GM19023 (cell line): ENCODE data around the gene TTC22.
A peak's percentile ranks its signal among the peaks of the same experiment; 100 is the strongest.

Source experiments
- ATAC-seq: cut with Tn5 transposase; IDR thresholded peaks from one replicate; pipeline ENCODE4 v1.9.1; 2021; ENCODE audit warnings: mild to moderate bottlenecking, moderate library complexity; ENCODE audit not compliant: unreplicated experiment

TTC22 gene

GRCh38 chr1:54810153-54810942 lies 9.2 kb upstream of the TTC22 start:
- peak; percentile 63 for ATAC-seq

- no peak for ATAC-seq
Observed at GRCh38 chr1:54809496-54810074, 8.5 kb upstream of the TTC22 start.

GRCh38 chr1:54808443-54809207 lies 7.5 kb upstream of the TTC22 start:
- ATAC-seq, result no peak

DNA sequence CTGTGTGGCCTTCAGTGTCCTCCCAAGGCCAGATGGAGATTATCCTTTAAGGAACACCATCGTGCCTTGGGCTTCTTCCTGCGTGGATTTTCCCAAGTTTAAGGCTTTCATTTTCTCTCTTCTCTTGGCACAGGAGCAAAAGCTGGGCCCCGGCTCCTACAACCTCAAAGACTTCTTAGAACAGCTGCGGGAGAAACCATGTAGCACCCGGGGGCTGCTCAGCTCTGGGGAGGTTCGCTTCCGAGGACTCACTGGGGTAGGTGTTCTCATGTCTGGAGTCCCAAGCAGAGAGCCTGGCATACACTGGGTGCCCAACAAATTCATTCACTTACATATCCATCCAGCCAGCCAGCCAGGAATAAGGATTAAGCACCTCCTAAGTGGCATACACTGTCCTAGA lies 6.6 kb upstream of the TTC22 start:
- ATAC-seq, result no peak

GRCh38 chr1:54806931-54807611 lies 5.9 kb upstream of the TTC22 start:
- no peak for ATAC-seq

DNA sequence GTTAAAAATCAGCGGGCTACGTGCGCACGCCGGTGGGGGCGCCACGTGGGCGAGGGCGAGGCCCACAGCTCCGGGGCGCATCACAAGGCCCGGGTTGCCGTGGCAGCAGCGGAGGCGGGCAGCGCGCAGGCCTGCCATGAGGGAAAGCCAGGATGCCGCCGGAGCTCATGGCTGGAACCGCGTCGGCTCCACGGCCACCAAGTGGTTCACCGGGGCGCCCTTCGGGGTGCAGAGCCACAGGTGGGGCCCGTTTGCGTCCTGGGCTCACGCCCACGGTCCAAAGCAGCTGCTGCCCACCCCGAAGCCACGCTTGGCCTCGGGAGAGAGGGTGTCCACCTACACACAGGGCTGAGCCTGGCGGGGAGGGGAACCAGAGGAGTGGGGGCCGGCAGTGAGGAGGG lies 4.9 kb upstream of the TTC22 start:
- ATAC-seq, result no peak

GRCh38 chr1:54805466-54805865 lies 4.3 kb upstream of the TTC22 start:
- ATAC-seq, result no peak

DNA sequence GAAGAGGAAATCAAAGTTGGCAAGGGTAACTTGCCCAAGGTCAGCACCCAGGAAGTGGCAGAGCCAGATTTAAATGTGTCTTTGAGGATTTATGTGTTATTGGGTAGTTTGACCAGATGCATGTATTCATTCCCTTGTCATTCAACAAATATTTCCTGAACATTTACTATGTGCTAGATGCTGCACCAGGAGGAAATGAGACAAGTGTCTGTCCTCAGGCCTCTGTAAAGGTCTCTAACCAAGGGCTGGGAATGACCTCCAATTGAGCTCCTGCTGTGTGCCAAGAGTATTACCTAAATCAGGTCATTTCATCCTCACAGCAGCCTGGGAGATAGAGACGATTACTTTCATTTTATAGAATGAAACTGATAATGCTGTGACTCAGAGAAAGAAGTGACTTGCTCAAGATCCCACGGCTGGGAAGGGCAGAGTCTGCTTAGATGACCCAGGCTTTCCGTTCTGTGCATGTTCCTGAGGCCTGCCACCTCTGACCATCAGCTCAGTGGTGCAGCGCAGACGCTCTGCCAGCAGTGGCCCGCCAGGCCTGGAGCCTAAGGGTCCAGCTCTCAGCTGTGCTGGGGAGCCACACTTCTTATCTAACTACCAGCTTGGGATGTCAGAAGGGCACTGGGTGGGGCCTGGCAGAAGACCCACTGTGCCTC lies 3.5 kb upstream of the TTC22 start:
- ATAC-seq, result no peak

DNA sequence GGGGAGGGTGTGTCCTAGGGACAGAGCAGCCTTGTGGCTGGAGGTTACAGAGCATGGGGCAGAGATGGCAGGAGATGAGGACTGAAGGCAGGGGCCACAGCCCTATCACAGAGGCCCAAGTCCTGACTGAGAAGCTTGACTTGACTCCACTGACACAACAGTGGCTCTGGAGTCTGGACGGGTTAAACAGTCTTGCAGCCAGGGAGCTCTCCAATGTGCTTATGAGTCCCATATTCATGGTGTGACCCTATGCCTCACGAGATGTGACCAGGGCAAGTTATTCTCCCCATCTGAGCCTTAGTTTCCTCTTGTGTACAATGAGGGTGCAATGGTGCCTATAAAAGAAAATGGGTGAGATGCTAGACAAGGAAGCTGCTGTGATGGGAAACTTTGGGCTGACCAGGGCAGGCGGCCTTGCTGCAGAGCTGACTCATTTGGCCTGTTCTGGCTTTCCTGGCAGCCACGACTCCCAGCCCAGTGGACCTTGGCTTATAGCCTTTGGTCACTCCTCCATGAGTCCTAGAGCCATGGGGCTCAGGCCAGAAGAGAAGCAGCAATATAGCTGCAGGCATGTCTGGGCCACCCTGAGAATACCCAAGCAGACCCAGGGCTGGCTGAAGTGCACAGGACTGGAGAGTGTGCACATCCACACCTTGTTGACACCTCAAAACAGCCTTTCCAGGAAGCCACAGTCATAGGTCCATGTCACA lies 2.8 kb upstream of the TTC22 start:
- no peak for ATAC-seq

DNA sequence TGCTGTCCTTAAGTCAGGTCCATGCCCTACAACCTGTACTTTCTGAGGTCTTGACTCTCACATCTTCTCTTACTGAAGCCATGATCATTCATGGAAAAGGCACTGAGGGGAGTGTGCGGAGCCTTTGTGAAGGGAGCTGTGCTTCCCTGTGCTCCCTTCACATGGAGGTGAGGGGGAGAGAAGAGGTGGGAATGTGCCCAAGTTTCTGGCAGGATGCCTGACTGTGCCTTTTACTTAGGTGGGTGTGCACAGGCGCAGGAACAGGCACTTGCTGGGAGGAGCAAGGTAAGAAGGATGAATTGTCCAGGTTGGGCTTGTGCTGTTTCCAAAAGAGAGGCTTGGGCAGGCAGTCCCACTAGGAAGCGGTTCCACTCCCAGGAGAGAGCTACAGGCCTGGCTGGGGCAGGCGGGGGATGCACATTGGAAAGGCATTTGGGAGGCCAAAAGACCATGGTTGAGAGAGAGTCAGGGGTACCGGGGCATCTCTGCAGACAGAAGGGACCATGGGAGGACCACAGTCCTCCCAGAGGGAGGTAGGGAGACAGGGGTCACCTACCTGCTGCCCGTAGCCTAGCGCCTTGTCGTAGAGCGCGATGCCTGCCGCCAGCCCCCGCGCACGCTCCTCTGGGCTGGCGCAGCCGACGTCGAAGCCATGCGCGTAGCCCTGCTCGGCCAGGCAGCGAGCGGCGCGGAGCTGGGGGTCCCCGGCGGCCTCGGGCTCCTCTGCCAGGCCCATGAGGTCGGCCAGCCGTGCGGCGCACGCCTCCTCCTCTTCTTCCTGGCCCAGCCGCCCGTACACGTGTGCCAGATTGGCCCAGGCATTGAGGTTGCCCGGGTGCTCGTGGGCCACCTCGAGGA lies 853 bp downstream of the TTC22 start:
- no peak for ATAC-seq

- ATAC-seq, result peak; percentile 35
Observed at GRCh38 chr1:54798769-54799641, 2.1 kb downstream of the TTC22 start.

- ATAC-seq, result no peak
Observed at GRCh38 chr1:54798206-54798605, 2.9 kb downstream of the TTC22 start.

DNA sequence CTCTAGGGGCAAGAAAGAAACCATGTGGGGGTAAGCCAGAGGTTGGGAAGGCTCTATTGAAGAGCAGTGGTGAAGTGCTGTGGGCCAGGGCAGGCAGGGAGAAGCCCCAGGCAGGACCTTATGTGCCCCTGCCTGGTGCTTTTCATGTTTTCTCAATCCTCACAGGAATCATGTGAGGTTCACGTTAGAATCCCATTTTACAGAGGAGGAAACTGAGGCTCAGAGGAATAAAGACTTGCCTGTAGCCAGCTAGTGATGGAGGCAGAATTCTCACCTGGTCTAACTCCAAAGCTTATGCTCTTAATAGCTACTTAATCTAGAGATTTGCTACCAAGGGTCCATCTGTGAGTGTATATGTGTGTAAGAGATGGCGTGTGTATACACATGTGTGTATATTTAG lies 4.2 kb downstream of the TTC22 start:
- no peak for ATAC-seq

GRCh38 chr1:54795841-54796468 lies 5.2 kb downstream of the TTC22 start:
- ATAC-seq, result no peak

DNA sequence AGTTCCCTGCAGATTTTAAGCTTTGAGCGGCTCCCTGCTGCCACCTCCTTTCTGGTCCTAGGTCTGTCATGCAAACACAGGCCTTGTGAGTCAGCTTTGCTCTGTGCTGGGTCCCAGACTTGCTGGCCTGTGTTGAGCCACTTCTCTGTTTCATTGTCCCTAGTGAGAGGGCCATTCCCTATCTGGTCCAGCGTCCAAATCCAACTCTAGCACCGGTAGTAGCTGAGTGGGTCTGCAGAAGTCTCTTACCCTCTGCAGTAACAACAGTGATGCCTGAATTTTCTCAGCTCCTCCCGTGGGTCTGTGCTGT lies 5.8 kb downstream of the TTC22 start:
- no peak for ATAC-seq

- no peak for ATAC-seq
Observed at GRCh38 chr1:54794451-54795355, 6.4 kb downstream of the TTC22 start.

- no peak for ATAC-seq
Observed at GRCh38 chr1:54792686-54793282, 8.3 kb downstream of the TTC22 start.
